Colonic mucosa (tissue), 4 donors: ENCODE measurements around the gene MRPL36. TPM values are rescaled to one million over a fixed set of nuclear protein-coding genes. Genes with fewer than 3 reads are reported as not detected.

Experiments
- DNase-seq: peaks from one replicate; pipeline ENCODE4 v3.0.0-alpha.2; 2020
- H3K27ac ChIP-seq: fragments of 200-600 bp; one replicate; pipeline ENCODE4 v1.8.0; 2021
- H3K27me3 ChIP-seq: fragments of 200-600 bp; one replicate; pipeline ENCODE4 v1.8.0; 2021
- H3K36me3 ChIP-seq: fragments of 200-600 bp; one replicate; pipeline ENCODE4 v1.8.0; 2021
- H3K4me1 ChIP-seq: fragments of 200-600 bp; one replicate; pipeline ENCODE4 v1.8.0; 2021; ENCODE audit warnings: mild to moderate bottlenecking
- H3K4me3 ChIP-seq: fragments of 200-600 bp; one replicate; pipeline ENCODE4 v1.8.0; 2021
- H3K9ac ChIP-seq, 2 donors: one replicate each; pipeline ENCODE4 v1.7.0; 2013; ENCODE audit warnings: control low read depth in 2 of 2, low read depth in 2 of 2, low read length in 2 of 2
- H3K9me3 ChIP-seq: fragments of 200-600 bp; one replicate; pipeline ENCODE4 v1.8.0; 2021
- CTCF ChIP-seq: fragments of 200-600 bp; IDR thresholded peaks from one replicate; pipeline ENCODE4 v1.8.0; 2022; ENCODE audit warnings: antibody characterized with exemption, mild to moderate bottlenecking
- intact Hi-C: fragments of 100-400 bp; cut with DNase I; formaldehyde crosslinking; loops from one replicate; pipeline ENCODE4 v1.14.1; 2022
- total RNA-seq, 2 donors: library from RNA; stranded (reverse); fragmentation: NEBNext Ultra II Directional in 1 of 2; extraction: Animal tissue kit (Norgen Biotek cat#: 25700) in 1 of 2; gene quantifications; one replicate each; pipeline ENCODE4 v1.2.1, GENCODE V29; 2021
- donor health status: healthy.
- donor health status: DM: no; HTN: no; CAD: no.
- donor health status: DM: no; HTN: no; CAD: no.

Gene MRPL36
- total RNA-seq, 2 donors from 2014 or later: 33.0 to 56.3 TPM

DNA sequence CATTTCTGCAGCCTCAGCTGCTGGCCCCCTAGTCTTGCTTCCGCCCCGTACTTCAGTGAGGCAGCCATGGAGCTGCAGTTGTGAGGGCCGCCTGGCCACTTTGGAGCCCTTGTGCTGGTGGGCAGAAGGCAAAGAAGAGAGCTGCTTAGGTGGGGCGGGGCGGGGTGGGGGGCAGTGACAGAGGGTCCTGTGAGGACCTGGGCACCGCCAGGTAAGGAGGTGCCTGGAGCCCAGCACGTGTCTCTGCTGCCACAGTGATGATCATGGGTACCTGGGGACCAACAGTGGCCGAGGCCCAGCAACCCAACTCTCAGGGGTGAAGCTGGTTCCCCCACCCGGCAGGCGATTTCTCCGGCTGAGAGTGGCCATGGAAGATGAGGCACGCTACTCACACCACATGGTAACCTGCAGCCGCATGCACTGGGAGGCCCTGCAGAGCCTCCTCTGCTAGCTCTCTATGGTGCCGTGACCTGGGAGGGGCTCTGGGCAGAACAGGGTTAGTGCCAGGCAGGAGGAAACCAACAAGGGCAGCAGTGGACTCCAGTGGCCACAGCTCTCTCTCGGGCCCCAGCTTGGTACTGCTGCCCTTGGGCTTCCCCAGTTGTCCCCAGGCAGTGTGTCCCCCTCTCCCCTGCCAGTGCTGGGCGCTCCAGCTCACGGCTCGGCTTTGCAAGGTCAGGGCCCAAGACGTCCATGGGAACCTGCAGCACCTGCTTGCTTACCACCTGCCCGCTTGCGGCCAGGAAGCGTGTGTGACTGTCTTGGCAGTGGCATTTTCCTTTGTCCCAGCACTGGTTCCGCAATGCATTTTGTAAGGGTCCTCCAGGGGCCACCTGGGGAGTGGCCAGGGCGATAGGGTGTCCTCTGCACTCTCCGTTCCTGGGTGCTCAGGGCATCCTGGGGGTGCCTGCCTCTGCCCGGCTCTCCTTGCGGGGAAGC, 25.5 kb upstream of the MRPL36 start:
- H3K27me3 ChIP-seq: no peaks in the 10 kb centered on the region
- H3K9me3 ChIP-seq: no peaks in the 10 kb centered on the region
- H3K9ac ChIP-seq: no peak overlapping the region
- no peaks in the 10 kb centered on the region for H3K4me1 ChIP-seq
- no peak for DNase-seq
- intact Hi-C loops: no loop called here
- H3K27ac ChIP-seq: no peak overlapping the region
- H3K4me3 ChIP-seq: no peak overlapping the region
- no peak for TF ChIP-seq CTCF
- no peaks in the 10 kb centered on the region for H3K36me3 ChIP-seq

- no peak for TF ChIP-seq CTCF
- H3K27me3 ChIP-seq: no peaks in the 10 kb centered on the region
- no peak overlapping the region for H3K4me3 ChIP-seq
- no peak overlapping the region for H3K9ac ChIP-seq
- H3K4me1 ChIP-seq: no peaks in the 10 kb centered on the region
- no peak for DNase-seq
- H3K9me3 ChIP-seq: no peaks in the 10 kb centered on the region
- no peak overlapping the region for H3K27ac ChIP-seq
- intact Hi-C loops: no loop called here
- no peaks in the 10 kb centered on the region for H3K36me3 ChIP-seq
Observed at GRCh38 chr5:1824109-1824821, 24.6 kb upstream of the MRPL36 start.

- DNase-seq: no peak
- intact Hi-C loops: no loop called here
Observed at GRCh38 chr5:1823381-1824034, 23.9 kb upstream of the MRPL36 start.

DNA sequence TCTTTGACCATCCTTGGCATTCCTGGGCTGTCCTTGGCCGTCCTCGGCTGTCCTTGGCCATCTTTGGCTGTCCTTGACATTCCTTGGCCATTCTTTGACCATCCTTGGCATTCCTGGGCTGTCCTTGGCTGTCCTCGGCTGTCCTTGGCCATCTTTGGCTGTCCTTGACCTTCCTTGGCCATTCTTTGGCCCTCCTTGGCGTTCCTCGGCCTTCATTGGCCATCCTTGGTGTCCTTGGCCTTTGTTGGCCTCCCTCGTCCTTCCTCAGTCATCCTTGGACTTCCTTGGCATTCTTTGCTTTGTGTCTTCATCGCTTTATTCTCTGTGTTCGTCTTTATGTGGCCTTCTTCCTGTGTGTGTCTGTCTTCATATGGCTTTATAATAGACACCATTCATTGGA, 22.2 kb upstream of the MRPL36 start:
- H3K27me3 ChIP-seq: no peaks in the 10 kb centered on the region
- H3K9me3 ChIP-seq: no peaks in the 10 kb centered on the region
- TF ChIP-seq CTCF: no peak
- no peak for DNase-seq
- intact Hi-C loops: no loop called here
- H3K4me3 ChIP-seq: no peak overlapping the region
- H3K4me1 ChIP-seq: no peaks in the 10 kb centered on the region
- no peak overlapping the region for H3K27ac ChIP-seq
- H3K9ac ChIP-seq: no peak overlapping the region
- no peaks in the 10 kb centered on the region for H3K36me3 ChIP-seq

More at GRCh38 chr5:1823381-1824034, 23.9 kb upstream of the MRPL36 start:
- Histone ChIP-seq H3K4me3 (no peak overlapping the region), H3K27ac (no peak overlapping the region), H3K9me3 (no peaks in the 10 kb centered on the region), H3K9ac (no peak overlapping the region), H3K4me1 (no peaks in the 10 kb centered on the region), H3K36me3 (no peaks in the 10 kb centered on the region), H3K27me3 (no peaks in the 10 kb centered on the region)
- no peak for TF ChIP-seq CTCF

- Histone ChIP-seq H3K36me3 (no peaks in the 10 kb centered on the region), H3K27ac (no peak overlapping the region), H3K9ac (no peak overlapping the region), H3K9me3 (no peaks in the 10 kb centered on the region), H3K27me3 (no peaks in the 10 kb centered on the region), H3K4me1 (no peaks in the 10 kb centered on the region), H3K4me3 (no peak overlapping the region)
- DNase-seq: no peak
- no peak for TF ChIP-seq CTCF
- intact Hi-C loops: no loop called here
Observed at GRCh38 chr5:1820926-1821325, 21.3 kb upstream of the MRPL36 start.
